Suprapubic skin (tissue), 4 donors: ENCODE measurements around the gene SLC22A6. TPM values are rescaled to one million over a fixed set of nuclear protein-coding genes. Genes with fewer than 3 reads are reported as not detected.

Experiments
- DNase-seq, 2 donors: peaks; one replicate each; pipeline ENCODE4 v3.0.0-alpha.2; 2019; ENCODE audit warnings: low spot score in 2 of 2
- H3K27ac ChIP-seq: fragments of 200-600 bp; sonication (generic); one replicate; pipeline ENCODE4 v1.5.1; 2019
- H3K27me3 ChIP-seq: fragments of 200-600 bp; sonication (generic); one replicate; pipeline ENCODE4 v1.5.1; 2019
- H3K36me3 ChIP-seq: fragments of 200-600 bp; sonication (generic); one replicate; pipeline ENCODE4 v1.5.1; 2019
- H3K4me1 ChIP-seq: fragments of 200-600 bp; sonication (generic); one replicate; pipeline ENCODE4 v1.5.1; 2019
- H3K4me3 ChIP-seq: fragments of 200-600 bp; sonication (generic); one replicate; pipeline ENCODE4 v1.5.1; 2019; ENCODE audit warnings: mild to moderate bottlenecking
- H3K9me3 ChIP-seq: fragments of 200-600 bp; sonication (generic); one replicate; pipeline ENCODE4 v1.5.1; 2019
- CTCF ChIP-seq, 2 donors: fragments of 200-600 bp in 1 of 2; fragments of 450-650 bp in 1 of 2; sonication (generic) in 1 of 2; IDR thresholded peaks; one replicate each; pipeline ENCODE4 v1.5.1; 2016 to 2019; ENCODE audit warnings: antibody characterized with exemption in 2 of 2, mild to moderate bottlenecking in 1 of 2, moderate library complexity in 1 of 2
- EP300 ChIP-seq: sonication (generic); formaldehyde crosslinking; IDR thresholded peaks from one replicate; pipeline ENCODE4 v1.6.1; 2017; ENCODE audit warnings: antibody characterized with exemption
- POLR2A ChIP-seq, 2 donors: fragments of 450-650 bp; IDR thresholded peaks; one replicate each; pipeline ENCODE4 v1.6.1; 2017; ENCODE audit warnings: antibody characterized with exemption in 2 of 2, mild to moderate bottlenecking in 2 of 2, moderate library complexity in 2 of 2
- POLR2AphosphoS5 ChIP-seq, 3 donors: sonication (generic); formaldehyde crosslinking; IDR thresholded peaks; one replicate each; pipeline ENCODE4 v1.6.1; 2017; ENCODE audit warnings: antibody characterized with exemption in 3 of 3
- whole genome bisulfite sequencing: methylation state at CpG from one replicate; pipeline ENCODE4 v1.1.5; 2018; 5-methylcytosine and 5-hydroxymethylcytosine counted together
- total RNA-seq, 4 donors: library from RNA; depleted of rRNA; stranded (reverse); fragments of >200 nt; gene quantifications; one replicate each; pipeline ENCODE4 v1.1.0, GENCODE V29; 2016

The SLC22A6 gene
- total RNA-seq, 4 donors from 2014 or later: not detected

GRCh38 chr11:62999649-63000048 lies 14.9 kb upstream of the SLC22A6 start:
- Histone ChIP-seq H3K27ac (no peak overlapping the region), H3K4me1 (no peaks in the 10 kb centered on the region), H3K4me3 (no peak overlapping the region), H3K9me3 (no peaks in the 10 kb centered on the region), H3K36me3 (no peaks in the 10 kb centered on the region), H3K27me3 (no peaks in the 10 kb centered on the region)
- WGBS: 31% methylated on average over 7 of the region's 7 CpGs
- no peak for TF ChIP-seq POLR2AphosphoS5 (IDR thresholded peaks at IDR 0.05)
- no peak for TF ChIP-seq EP300
- TF ChIP-seq CTCF (IDR thresholded peaks at IDR 0.05): no peak
- no peak for TF ChIP-seq POLR2A (IDR thresholded peaks at IDR 0.05)
- no peak for DNase-seq

GRCh38 chr11:62999156-62999555 lies 14.4 kb upstream of the SLC22A6 start:
- Histone ChIP-seq H3K36me3 (no peaks in the 10 kb centered on the region), H3K4me3 (no peak overlapping the region), H3K27ac (no peak overlapping the region), H3K9me3 (no peaks in the 10 kb centered on the region), H3K4me1 (no peaks in the 10 kb centered on the region), H3K27me3 (no peaks in the 10 kb centered on the region)
- no peak for DNase-seq
- TF ChIP-seq CTCF (IDR thresholded peaks at IDR 0.05) (no peak), EP300 (no peak), POLR2AphosphoS5 (IDR thresholded peaks at IDR 0.05) (no peak), POLR2A (IDR thresholded peaks at IDR 0.05) (no peak)
- 98% methylated on average over 5 of the region's 5 CpGs for WGBS

GRCh38 chr11:62996271-62996670 lies 11.5 kb upstream of the SLC22A6 start:
- TF ChIP-seq POLR2AphosphoS5 (IDR thresholded peaks at IDR 0.05): no peak
- TF ChIP-seq POLR2A (IDR thresholded peaks at IDR 0.05): no peak
- no peak for TF ChIP-seq EP300
- no peak for TF ChIP-seq CTCF (IDR thresholded peaks at IDR 0.05)
- no peaks in the 10 kb centered on the region for H3K27me3 ChIP-seq
- no peaks in the 10 kb centered on the region for H3K36me3 ChIP-seq
- no peak overlapping the region for H3K4me3 ChIP-seq
- H3K27ac ChIP-seq: no peak overlapping the region
- DNase-seq: no peak
- H3K9me3 ChIP-seq: no peaks in the 10 kb centered on the region
- no peaks in the 10 kb centered on the region for H3K4me1 ChIP-seq
- WGBS: 73% methylated on average over 1 of the region's 1 CpG

- no peaks in the 10 kb centered on the region for H3K9me3 ChIP-seq
- no peak for TF ChIP-seq EP300
- TF ChIP-seq POLR2AphosphoS5 (IDR thresholded peaks at IDR 0.05): no peak
- no peak for TF ChIP-seq CTCF (IDR thresholded peaks at IDR 0.05)
- no peak for TF ChIP-seq POLR2A (IDR thresholded peaks at IDR 0.05)
- 81% methylated on average over 4 of the region's 4 CpGs for WGBS
Measured at GRCh38 chr11:62994775-62995174, 10.0 kb upstream of the SLC22A6 start.

GRCh38 chr11:62988276-62988675 lies 3.5 kb upstream of the SLC22A6 start:
- Histone ChIP-seq H3K27ac (no peak overlapping the region), H3K27me3 (no peaks in the 10 kb centered on the region), H3K36me3 (no peaks in the 10 kb centered on the region), H3K9me3 (no peaks in the 10 kb centered on the region), H3K4me3 (no peak overlapping the region), H3K4me1 (no peaks in the 10 kb centered on the region)
- no peak for TF ChIP-seq POLR2A (IDR thresholded peaks at IDR 0.05)
- no peak for TF ChIP-seq CTCF (IDR thresholded peaks at IDR 0.05)
- TF ChIP-seq POLR2AphosphoS5 (IDR thresholded peaks at IDR 0.05): no peak
- no peak for TF ChIP-seq EP300
- no peak for DNase-seq
- 50% methylated on average over 1 of the region's 5 CpGs for WGBS

More at GRCh38 chr11:62994775-62995174, 10.0 kb upstream of the SLC22A6 start:
- DNase-seq: no peak
- Histone ChIP-seq H3K27me3 (no peaks in the 10 kb centered on the region), H3K36me3 (no peaks in the 10 kb centered on the region), H3K4me1 (no peaks in the 10 kb centered on the region), H3K4me3 (no peak overlapping the region), H3K27ac (no peak overlapping the region)
